Epithelial cell of esophagus (primary cell): ENCODE data around the gene SEC16A.

ENCODE experiments used
- DNase-seq: peaks from one replicate; pipeline ENCODE4 v3.0.0; 2010; ENCODE audit warnings: low read depth
- H3K4me3 ChIP-seq: 2 replicates; pipeline ENCODE4 v1.5.1; 2011; ENCODE audit warnings: mild to moderate bottlenecking, low read length, control low read depth
- TF ChIP-seq, protein P1 (sequence below): IDR thresholded peaks from 2 replicates; pipeline ENCODE4 v1.5.1; 2011; ENCODE audit warnings: low read depth, mild to moderate bottlenecking, low read length, control low read depth, inconsistent platforms; ENCODE audit not compliant: insufficient read depth; ENCODE audit errors: missing control alignments

Gene SEC16A

GRCh38 chr9:136466155-136466541 lies 16.7 kb downstream of the SEC16A start:
- TF ChIP-seq, protein P1, sequence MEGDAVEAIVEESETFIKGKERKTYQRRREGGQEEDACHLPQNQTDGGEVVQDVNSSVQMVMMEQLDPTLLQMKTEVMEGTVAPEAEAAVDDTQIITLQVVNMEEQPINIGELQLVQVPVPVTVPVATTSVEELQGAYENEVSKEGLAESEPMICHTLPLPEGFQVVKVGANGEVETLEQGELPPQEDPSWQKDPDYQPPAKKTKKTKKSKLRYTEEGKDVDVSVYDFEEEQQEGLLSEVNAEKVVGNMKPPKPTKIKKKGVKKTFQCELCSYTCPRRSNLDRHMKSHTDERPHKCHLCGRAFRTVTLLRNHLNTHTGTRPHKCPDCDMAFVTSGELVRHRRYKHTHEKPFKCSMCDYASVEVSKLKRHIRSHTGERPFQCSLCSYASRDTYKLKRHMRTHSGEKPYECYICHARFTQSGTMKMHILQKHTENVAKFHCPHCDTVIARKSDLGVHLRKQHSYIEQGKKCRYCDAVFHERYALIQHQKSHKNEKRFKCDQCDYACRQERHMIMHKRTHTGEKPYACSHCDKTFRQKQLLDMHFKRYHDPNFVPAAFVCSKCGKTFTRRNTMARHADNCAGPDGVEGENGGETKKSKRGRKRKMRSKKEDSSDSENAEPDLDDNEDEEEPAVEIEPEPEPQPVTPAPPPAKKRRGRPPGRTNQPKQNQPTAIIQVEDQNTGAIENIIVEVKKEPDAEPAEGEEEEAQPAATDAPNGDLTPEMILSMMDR: no peak
- DNase-seq: no peak
- H3K4me3 ChIP-seq: no peak overlapping the region

DNA sequence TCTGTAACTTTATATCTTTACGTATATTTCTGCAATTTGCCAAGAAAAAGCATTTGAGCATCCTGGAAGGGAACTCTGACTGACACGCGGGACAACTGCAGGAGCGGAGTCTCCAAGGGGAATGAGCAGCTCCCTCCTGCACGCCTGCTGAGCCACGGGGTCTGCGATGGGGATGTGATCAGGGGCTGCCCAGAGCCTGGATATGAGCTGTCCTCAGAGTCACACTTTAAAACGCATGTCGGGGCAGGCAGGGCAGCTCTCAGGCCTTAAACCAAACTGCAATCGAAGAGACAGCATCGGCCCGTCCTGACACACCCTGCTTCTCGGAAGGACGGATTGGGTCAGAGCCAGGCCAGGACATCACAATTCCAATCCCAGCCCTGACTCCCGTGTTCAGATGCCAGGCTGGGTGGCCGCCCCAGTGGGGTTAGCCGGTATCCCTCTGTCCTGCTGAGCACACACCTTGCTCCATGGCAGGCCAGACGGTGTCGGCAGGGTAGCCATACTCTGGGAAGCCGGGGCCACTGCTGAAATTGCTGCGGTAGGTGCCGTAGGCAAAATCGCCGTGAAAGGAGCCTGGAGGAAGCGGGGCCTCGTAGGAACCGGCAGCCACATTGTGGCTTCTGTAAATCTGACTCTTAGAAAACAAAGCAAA lies 17.2 kb downstream of the SEC16A start:
- no peak for DNase-seq
- no peak overlapping the region for H3K4me3 ChIP-seq
- TF ChIP-seq, protein P1: no peak

DNA sequence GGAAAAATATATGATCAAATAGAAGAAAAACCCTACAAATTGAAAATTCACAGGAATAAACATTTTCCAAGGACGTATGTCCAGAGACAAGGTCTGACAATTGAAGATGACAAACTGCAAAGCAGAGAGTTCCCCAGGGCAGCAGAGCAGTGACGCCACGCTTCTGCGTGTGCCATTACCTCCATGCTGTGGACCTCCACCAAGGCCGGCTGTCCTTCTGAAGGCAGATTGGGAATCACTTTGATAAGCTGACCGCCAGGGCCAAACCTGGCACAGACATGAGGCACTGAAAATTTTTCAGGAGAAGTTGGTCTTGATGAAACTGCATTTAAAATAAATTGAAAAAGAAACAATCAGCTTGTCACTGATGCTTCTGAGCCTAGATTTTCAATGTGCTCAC lies 18.6 kb downstream of the SEC16A start:
- H3K4me3 ChIP-seq: no peak overlapping the region
- TF ChIP-seq, protein P1: no peak
- DNase-seq: no peak

DNA sequence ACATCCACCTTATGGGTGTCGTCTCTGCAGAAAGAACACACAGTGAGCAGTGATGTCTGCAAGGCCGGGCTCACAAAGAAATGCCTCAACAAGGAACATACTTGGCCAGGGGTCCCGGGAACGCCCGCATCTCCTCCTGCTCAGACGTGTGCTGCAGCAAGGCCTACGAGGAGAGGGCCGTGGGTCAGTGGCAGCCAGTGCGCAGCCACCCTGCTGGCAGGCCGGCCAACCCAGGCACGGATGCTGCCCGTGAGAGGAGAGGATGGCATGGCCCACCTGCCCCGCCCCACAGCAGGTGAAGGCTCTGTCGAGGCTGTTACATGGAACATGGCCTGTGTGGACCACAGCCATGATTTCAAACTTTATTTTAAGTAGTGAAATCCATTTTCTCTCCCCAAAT lies 19.3 kb downstream of the SEC16A start:
- DNase-seq: no peak
- H3K4me3 ChIP-seq: no peak overlapping the region
- TF ChIP-seq, protein P1: no peak

DNA sequence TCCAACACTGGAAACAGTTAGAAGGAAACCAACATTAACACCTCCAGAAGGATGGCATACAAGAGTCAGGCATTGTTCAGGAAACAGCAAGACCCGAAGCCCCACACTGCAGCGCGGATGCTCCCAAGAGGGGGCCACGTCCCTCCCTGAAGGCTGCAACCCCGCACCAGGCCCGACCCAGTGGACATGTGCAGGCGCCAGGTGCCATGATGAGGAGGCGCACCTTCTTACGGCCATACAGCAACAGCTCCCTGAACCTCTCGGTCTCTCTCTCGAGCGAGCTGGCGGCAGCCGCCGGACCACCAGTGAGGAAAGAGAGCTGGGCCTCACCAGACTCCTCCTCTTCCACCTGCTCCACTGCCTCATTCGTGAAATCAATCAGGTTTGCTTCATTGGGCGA lies 20.2 kb downstream of the SEC16A start:
- H3K4me3 ChIP-seq: no peak overlapping the region
- DNase-seq: no peak
- TF ChIP-seq, protein P1: no peak

- DNase-seq: no peak
- no peak overlapping the region for H3K4me3 ChIP-seq
- TF ChIP-seq, protein P1: no peak
Measured at GRCh38 chr9:136460772-136461325, 22.0 kb downstream of the SEC16A start.

- no peak overlapping the region for H3K4me3 ChIP-seq
- no peak for DNase-seq
- TF ChIP-seq, protein P1: no peak
Measured at GRCh38 chr9:136459425-136459824, 23.4 kb downstream of the SEC16A start.
